HEK293 (cell line): ENCODE measurements around the gene TPI1.

Experiments
- BCL11A ChIP-seq: fragments of 450-650 bp; formaldehyde crosslinking; IDR thresholded peaks from 2 replicates; pipeline ENCODE4 v1.5.1; 2016; ENCODE audit warnings: low read depth, missing biosample characterization, missing genetic modification characterization
- ELK4 ChIP-seq: IDR thresholded peaks from 2 replicates; pipeline ENCODE4 v1.6.1; 2011; ENCODE audit warnings: mild to moderate bottlenecking, low read depth, low read length, borderline replicate concordance
- GLI4 ChIP-seq: fragments of 450-650 bp; formaldehyde crosslinking; IDR thresholded peaks from 2 replicates; pipeline ENCODE4 v1.5.1; 2016; ENCODE audit warnings: missing biosample characterization, missing genetic modification characterization
- GLIS2 ChIP-seq: fragments of 450-650 bp; formaldehyde crosslinking; IDR thresholded peaks from 2 replicates; pipeline ENCODE4 v1.5.1; 2016; ENCODE audit warnings: missing biosample characterization, missing genetic modification characterization
- HOXC10 ChIP-seq: sonication (generic); formaldehyde crosslinking; IDR thresholded peaks from 2 replicates; pipeline ENCODE4 v1.8.1; 2023; ENCODE audit warnings: mild to moderate bottlenecking, missing genetic modification reagents
- HOXD13 ChIP-seq: sonication (generic); formaldehyde crosslinking; IDR thresholded peaks from 2 replicates; pipeline ENCODE4 v1.8.0; 2022; ENCODE audit warnings: missing genetic modification reagents, borderline replicate concordance
- IKZF3 ChIP-seq: fragments of 450-650 bp; IDR thresholded peaks from 2 replicates; pipeline ENCODE4 v1.5.0; 2018; ENCODE audit warnings: missing biosample characterization, mild to moderate bottlenecking, missing genetic modification characterization, moderate library complexity
- KLF1 ChIP-seq: fragments of 450-650 bp; formaldehyde crosslinking; IDR thresholded peaks from 2 replicates; pipeline ENCODE4 v1.5.1; 2016; ENCODE audit warnings: missing biosample characterization, missing genetic modification characterization
- KLF16 ChIP-seq: fragments of 450-650 bp; formaldehyde crosslinking; IDR thresholded peaks from 2 replicates; pipeline ENCODE4 v1.5.1; 2017; ENCODE audit warnings: missing biosample characterization, missing genetic modification characterization
- KLF7 ChIP-seq: fragments of 450-650 bp; formaldehyde crosslinking; IDR thresholded peaks from 2 replicates; pipeline ENCODE4 v1.5.1; 2016; ENCODE audit warnings: missing biosample characterization, missing genetic modification characterization, borderline replicate concordance
- PRDM6 ChIP-seq: fragments of 450-650 bp; formaldehyde crosslinking; IDR thresholded peaks from 2 replicates; pipeline ENCODE4 v1.5.1; 2017; ENCODE audit warnings: missing biosample characterization, missing genetic modification characterization
- SCRT2 ChIP-seq: fragments of 450-650 bp; formaldehyde crosslinking; IDR thresholded peaks from 2 replicates; pipeline ENCODE4 v1.5.1; 2016; ENCODE audit warnings: missing biosample characterization, missing genetic modification characterization
- ZBTB20 ChIP-seq: fragments of 450-650 bp; formaldehyde crosslinking; IDR thresholded peaks from 2 replicates; pipeline ENCODE4 v1.5.1; 2016; ENCODE audit warnings: missing biosample characterization, missing genetic modification characterization
- ZBTB44 ChIP-seq: fragments of 450-650 bp; IDR thresholded peaks from 2 replicates; pipeline ENCODE4 v1.5.1; 2018; ENCODE audit warnings: missing biosample characterization, mild to moderate bottlenecking, missing genetic modification characterization
- ZBTB8A ChIP-seq: fragments of 450-650 bp; formaldehyde crosslinking; IDR thresholded peaks from 2 replicates; pipeline ENCODE4 v1.5.1; 2016; ENCODE audit warnings: missing biosample characterization, missing genetic modification characterization
- ZNF133 ChIP-seq: fragments of 450-650 bp; formaldehyde crosslinking; IDR thresholded peaks from 2 replicates; pipeline ENCODE4 v1.5.1; 2016; ENCODE audit warnings: missing biosample characterization, missing genetic modification characterization
- ZNF146 ChIP-seq: fragments of 450-650 bp; formaldehyde crosslinking; IDR thresholded peaks from 2 replicates; pipeline ENCODE4 v1.5.1; 2016; ENCODE audit warnings: missing biosample characterization, missing genetic modification characterization
- ZNF18 ChIP-seq: fragments of 450-650 bp; formaldehyde crosslinking; IDR thresholded peaks from 2 replicates; pipeline ENCODE4 v1.5.1; 2016; ENCODE audit warnings: missing biosample characterization, missing genetic modification characterization
- ZNF202 ChIP-seq: fragments of 450-650 bp; formaldehyde crosslinking; IDR thresholded peaks from 2 replicates; pipeline ENCODE4 v1.5.1; 2016; ENCODE audit warnings: missing biosample characterization, missing genetic modification characterization, borderline replicate concordance
- ZNF311 ChIP-seq: fragments of 450-650 bp; formaldehyde crosslinking; IDR thresholded peaks from 2 replicates; pipeline ENCODE4 v1.5.1; 2017; ENCODE audit warnings: missing biosample characterization, missing genetic modification characterization, borderline replicate concordance
- ZNF366 ChIP-seq: fragments of 450-650 bp; formaldehyde crosslinking; conservative IDR thresholded peaks from 2 replicates; pipeline ENCODE4 v1.5.1; 2016; ENCODE audit warnings: missing biosample characterization, missing genetic modification characterization
- ZNF394 ChIP-seq: fragments of 450-650 bp; formaldehyde crosslinking; IDR thresholded peaks from 2 replicates; pipeline ENCODE4 v1.5.1; 2016; ENCODE audit warnings: missing biosample characterization, missing genetic modification characterization, mild to moderate bottlenecking, moderate library complexity, borderline replicate concordance
- ZNF416 ChIP-seq: fragments of 450-650 bp; formaldehyde crosslinking; IDR thresholded peaks from 2 replicates; pipeline ENCODE4 v1.5.1; 2016; ENCODE audit warnings: missing biosample characterization, missing genetic modification characterization
- ZNF433 ChIP-seq: fragments of 450-650 bp; formaldehyde crosslinking; IDR thresholded peaks from 2 replicates; pipeline ENCODE4 v1.5.1; 2016; ENCODE audit warnings: missing biosample characterization, missing genetic modification characterization, low read depth
- ZNF473 ChIP-seq: fragments of 450-650 bp; formaldehyde crosslinking; IDR thresholded peaks from 2 replicates; pipeline ENCODE4 v1.5.1; 2017; ENCODE audit warnings: missing biosample characterization, missing genetic modification characterization
- ZNF501 ChIP-seq: fragments of 450-650 bp; formaldehyde crosslinking; IDR thresholded peaks from 2 replicates; pipeline ENCODE4 v1.5.1; 2016; ENCODE audit warnings: missing biosample characterization, missing genetic modification characterization
- ZNF658 ChIP-seq: fragments of 450-650 bp; formaldehyde crosslinking; IDR thresholded peaks from 2 replicates; pipeline ENCODE4; 2016; ENCODE audit warnings: missing biosample characterization, missing genetic modification characterization
- ZSCAN16 ChIP-seq: fragments of 450-650 bp; formaldehyde crosslinking; IDR thresholded peaks from 2 replicates; pipeline ENCODE4 v1.5.1; 2016; ENCODE audit warnings: missing biosample characterization, missing genetic modification characterization
- TF ChIP-seq, protein P1 (sequence below): fragments of 450-650 bp; formaldehyde crosslinking; conservative IDR thresholded peaks from 2 replicates; pipeline ENCODE4 v1.5.1; 2016; ENCODE audit warnings: low read depth, missing biosample characterization, missing genetic modification characterization

Gene TPI1

DNA sequence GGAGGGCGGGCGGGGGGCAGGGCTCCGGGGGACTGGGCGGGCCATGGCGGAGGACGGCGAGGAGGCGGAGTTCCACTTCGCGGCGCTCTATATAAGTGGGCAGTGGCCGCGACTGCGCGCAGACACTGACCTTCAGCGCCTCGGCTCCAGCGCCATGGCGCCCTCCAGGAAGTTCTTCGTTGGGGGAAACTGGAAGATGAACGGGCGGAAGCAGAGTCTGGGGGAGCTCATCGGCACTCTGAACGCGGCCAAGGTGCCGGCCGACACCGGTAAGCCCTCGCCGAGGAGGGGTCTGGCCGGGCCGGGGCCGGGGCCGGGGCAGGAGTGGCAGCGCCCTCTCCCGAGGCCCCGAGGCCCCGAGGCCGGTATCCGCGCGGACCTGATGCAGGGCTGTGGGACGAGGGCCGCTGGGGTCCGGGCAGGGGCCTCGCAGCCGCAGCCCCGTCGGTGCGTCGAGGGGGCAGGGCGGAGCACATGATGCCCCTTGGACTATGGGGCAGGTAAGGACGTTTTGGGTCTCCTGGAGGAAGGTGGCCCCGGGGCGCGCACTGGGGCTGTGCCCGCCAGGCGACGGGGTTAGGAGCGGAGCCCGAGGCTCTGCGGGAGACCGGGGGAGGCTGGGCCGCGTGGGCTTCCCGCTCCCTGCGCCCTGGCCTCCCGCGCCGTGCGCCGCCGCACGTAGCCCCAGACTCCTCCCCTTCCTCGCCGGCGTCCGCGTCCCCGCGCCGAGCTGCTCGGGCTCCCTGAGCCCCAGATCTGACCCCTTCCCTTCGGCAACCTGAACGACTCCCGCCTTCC is at the start of gene TPI1 (continued):
- TF ChIP-seq ZNF394 (no peak), ZNF311 (tag by site-specific recombination) (no peak), ELK4 (no peak), KLF1 (0 out of 2 replicates have a peak, but pooled peaks have one; percentile 8), ZNF473 (tag by site-specific recombination) (no peak), ZNF433 (tag by site-specific recombination) (no peak), SCRT2 (tag by site-specific recombination) (no peak), KLF16 (tag by site-specific recombination) (0 out of 2 replicates have a peak, but pooled peaks have one; percentile 20), ZBTB20 (tag by site-specific recombination) (peak; percentile 72), ZNF416 (tag by site-specific recombination) (no peak), HOXD13 (CRISPR knock-in tag) (no peak), ZNF501 (no peak), ZNF658 (tag by site-specific recombination) (no peak), IKZF3 (tag by site-specific recombination) (no peak; the same call in 1 of the 2 replicates), ZBTB44 (no peak), HOXC10 (CRISPR knock-in tag) (no peak), ZNF133 (tag by site-specific recombination) (no peak), PRDM6 (tag by site-specific recombination) (no peak), ZNF366 (tag by site-specific recombination) (no peak), BCL11A (tag by site-specific recombination) (0 out of 2 replicates have a peak, but pooled peaks have one; percentile 28), ZNF202 (tag by site-specific recombination) (no peak), GLI4 (no peak), ZNF146 (tag by site-specific recombination) (0 out of 2 replicates have a peak, but pooled peaks have one; percentile 1), GLIS2 (tag by site-specific recombination) (peak; percentile 93), KLF7 (tag by site-specific recombination) (no peak), ZNF18 (no peak), ZBTB8A (peak; percentile 78), ZSCAN16 (no peak)
- TF ChIP-seq, protein P1, sequence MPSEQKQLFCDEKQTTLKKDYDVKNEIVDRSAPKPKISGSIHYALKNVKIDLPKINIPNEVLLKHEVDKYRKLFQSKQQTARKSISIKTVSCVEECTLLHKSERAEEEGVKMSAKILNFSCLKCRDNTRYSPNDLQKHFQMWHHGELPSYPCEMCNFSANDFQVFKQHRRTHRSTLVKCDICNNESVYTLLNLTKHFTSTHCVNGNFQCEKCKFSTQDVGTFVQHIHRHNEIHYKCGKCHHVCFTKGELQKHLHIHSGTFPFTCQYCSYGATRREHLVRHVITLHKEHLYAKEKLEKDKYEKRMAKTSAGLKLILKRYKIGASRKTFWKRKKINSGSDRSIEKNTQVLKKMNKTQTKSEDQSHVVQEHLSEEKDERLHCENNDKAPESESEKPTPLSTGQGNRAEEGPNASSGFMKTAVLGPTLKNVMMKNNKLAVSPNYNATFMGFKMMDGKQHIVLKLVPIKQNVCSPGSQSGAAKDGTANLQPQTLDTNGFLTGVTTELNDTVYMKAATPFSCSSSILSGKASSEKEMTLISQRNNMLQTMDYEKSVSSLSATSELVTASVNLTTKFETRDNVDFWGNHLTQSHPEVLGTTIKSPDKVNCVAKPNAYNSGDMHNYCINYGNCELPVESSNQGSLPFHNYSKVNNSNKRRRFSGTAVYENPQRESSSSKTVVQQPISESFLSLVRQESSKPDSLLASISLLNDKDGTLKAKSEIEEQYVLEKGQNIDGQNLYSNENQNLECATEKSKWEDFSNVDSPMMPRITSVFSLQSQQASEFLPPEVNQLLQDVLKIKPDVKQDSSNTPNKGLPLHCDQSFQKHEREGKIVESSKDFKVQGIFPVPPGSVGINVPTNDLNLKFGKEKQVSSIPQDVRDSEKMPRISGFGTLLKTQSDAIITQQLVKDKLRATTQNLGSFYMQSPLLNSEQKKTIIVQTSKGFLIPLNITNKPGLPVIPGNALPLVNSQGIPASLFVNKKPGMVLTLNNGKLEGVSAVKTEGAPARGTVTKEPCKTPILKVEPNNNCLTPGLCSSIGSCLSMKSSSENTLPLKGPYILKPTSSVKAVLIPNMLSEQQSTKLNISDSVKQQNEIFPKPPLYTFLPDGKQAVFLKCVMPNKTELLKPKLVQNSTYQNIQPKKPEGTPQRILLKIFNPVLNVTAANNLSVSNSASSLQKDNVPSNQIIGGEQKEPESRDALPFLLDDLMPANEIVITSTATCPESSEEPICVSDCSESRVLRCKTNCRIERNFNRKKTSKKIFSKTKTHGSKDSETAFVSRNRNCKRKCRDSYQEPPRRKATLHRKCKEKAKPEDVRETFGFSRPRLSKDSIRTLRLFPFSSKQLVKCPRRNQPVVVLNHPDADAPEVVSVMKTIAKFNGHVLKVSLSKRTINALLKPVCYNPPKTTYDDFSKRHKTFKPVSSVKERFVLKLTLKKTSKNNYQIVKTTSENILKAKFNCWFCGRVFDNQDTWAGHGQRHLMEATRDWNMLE (tag by site-specific recombination), result no peak
